ENCODE results near the gene PARD3.

PARD3 gene

DNA sequence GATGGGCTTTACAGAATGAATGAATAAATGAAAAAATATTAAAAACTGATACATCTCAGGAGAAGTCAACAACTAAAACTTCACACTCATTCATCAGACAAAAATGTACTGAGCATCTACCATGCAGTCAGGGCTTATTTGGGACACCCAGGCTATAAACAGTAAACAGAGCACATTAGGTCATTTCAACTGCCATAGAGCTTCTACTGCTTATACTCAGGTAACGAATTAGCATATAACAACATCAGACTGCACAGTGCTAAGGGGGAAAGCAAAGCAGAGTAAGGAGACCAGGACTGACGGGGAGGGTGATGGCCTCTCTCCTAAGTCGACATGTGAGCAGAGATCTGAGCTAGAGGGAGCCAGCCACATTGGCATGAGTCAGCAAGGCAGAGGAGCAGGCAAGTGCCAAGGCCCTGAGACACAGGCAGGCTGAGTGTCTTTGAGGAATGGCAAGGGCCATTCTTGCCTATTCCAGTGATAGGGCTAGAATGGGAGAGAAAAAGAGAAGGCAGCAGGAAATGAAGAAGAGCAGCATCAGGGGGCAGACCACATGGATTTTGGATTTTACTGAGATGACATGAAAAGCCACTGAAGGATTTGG is 528.9 kb downstream of the PARD3 start:
- TF ChIP-seq, protein P1, sequence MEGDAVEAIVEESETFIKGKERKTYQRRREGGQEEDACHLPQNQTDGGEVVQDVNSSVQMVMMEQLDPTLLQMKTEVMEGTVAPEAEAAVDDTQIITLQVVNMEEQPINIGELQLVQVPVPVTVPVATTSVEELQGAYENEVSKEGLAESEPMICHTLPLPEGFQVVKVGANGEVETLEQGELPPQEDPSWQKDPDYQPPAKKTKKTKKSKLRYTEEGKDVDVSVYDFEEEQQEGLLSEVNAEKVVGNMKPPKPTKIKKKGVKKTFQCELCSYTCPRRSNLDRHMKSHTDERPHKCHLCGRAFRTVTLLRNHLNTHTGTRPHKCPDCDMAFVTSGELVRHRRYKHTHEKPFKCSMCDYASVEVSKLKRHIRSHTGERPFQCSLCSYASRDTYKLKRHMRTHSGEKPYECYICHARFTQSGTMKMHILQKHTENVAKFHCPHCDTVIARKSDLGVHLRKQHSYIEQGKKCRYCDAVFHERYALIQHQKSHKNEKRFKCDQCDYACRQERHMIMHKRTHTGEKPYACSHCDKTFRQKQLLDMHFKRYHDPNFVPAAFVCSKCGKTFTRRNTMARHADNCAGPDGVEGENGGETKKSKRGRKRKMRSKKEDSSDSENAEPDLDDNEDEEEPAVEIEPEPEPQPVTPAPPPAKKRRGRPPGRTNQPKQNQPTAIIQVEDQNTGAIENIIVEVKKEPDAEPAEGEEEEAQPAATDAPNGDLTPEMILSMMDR (IDR thresholded peaks at IDR 0.05; ENCODE audit: control extremely low read depth, extremely low read depth, low read depth, missing control alignments), result no peak
- POLR2A ChIA-PET, result no interaction called here
- DNase-seq (ENCODE audit: extremely low spot score), result no peak
- CTCF ChIA-PET, result interaction anchor here (1.1 kb wide), 1 partner anchor 13 kb away, joined by 4 read pairs; no protein-coding TSS in a partner anchor

DNA sequence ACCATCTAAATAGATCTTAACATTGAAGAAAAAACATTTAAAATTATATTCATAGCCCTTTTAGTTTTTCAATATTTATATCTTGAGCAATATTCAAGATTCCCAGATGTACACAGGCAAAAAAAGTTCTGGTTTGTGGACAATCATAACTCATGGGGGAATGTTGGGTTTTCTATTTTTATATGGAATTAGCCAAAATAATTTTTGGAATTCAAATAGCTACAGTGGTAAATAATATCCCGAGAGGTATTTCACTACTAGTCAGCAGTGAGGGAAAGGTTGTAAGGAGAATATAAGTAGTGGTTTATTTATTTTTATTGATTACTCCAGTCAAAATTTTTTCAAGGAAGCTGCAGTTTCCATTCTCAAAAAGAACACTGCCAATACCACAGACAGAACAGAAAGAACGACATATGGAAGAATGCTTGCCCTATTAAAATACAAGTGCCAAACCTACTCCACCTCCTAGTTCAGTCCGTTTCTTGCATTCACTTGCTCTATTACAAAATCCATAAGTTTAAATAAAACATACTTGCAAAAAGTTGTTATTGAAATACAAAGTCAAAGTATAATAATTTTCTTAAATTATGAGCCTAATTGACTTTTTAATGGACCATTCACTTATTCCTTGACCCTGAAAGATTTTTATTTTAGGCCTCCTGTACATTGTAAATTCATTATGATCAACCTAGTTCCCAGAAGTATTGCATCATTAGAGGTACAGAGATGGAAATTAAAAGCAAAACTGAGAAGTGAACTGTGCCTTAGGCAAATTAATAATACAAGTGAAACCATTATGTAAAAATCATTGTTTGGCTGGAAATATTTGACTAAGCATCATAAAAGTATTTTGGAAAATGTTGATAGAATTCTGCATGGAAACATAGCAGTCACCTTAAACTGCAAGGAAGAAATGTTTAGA is 533.2 kb downstream of the PARD3 start:
- no peak for DNase-seq (ENCODE audit: extremely low spot score)
- ChIA-PET POLR2A (no interaction called here), CTCF (interaction anchor here (0.7 kb wide), 1 partner anchor 19 kb away, joined by 3 read pairs; no protein-coding TSS in a partner anchor)
- TF ChIP-seq, protein P1 (IDR thresholded peaks at IDR 0.05; ENCODE audit: control extremely low read depth, extremely low read depth, low read depth, missing control alignments), result no peak

DNA sequence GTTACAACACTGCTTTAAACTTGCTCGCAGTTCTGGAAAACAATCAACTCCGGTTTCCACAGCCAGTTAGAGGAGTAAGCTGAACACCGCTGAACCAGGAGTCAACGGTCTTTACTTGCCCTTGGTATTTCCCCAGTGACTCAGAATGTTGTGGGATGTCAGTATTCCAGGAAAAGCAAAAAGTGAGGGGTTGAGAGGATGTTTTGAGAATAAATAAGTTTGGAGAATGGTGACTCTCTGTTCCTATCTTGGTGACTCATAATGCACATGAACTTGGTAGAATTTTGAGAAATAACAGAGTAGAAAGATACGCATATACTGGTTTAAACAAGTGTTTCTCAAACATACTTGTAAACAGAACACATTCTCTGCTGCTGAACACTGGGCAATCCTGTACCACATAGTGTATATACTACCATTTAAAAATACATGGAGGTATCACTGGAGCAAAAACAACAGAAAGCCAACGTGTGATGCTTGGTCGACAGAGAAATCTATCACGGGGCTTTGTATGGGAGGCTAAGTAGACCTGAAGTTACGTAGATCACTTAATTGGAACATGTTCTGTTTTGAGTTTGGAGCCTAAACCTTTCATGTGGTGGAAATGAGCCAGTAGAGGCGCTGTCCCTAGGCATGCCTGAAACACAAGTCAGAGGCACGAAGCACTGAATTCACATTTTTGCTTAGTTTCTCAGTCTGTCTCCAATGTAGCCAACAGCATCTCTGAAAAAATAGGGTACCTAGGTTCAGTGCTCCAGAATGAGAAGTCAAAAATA is 534.3 kb downstream of the PARD3 start:
- ChIA-PET POLR2A (no interaction called here), CTCF (interaction anchor here (1.1 to 1.4 kb wide), 2 partner anchors 16 to 19 kb away, joined by 5 to 6 read pairs; no protein-coding TSS in a partner anchor)
- TF ChIP-seq, protein P1 (IDR thresholded peaks at IDR 0.05; ENCODE audit: control extremely low read depth, extremely low read depth, low read depth, missing control alignments), result no peak
- no peak for DNase-seq (ENCODE audit: extremely low spot score)

DNA sequence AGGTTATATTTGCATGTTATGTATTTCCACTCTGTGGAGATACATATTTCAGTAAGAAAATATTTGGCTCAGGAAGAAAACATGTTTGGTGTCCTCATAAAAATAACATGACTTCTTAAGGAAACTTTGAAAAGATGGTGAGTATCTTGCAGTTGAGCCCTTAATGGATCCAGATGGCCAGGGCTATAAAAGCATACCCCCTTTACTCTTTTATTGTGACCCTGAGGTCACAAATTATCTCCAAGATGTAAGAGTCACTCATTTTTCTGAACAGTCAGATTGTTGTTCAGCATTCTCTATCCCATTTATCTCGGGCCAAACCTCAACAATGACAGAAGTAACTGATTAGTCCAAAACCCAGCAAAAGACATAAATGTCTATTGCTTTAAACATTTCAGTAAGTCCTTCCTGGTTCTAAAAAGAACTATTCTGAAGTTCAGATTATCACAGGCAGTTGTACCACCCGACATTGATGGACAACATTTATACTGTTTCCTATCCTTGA is 539.4 kb downstream of the PARD3 start:
- ChIA-PET POLR2A (no interaction called here), CTCF (no interaction called here)
- no peak for DNase-seq (ENCODE audit: extremely low spot score)
- TF ChIP-seq, protein P1 (IDR thresholded peaks at IDR 0.05; ENCODE audit: control extremely low read depth, extremely low read depth, low read depth, missing control alignments), result no peak

DNA sequence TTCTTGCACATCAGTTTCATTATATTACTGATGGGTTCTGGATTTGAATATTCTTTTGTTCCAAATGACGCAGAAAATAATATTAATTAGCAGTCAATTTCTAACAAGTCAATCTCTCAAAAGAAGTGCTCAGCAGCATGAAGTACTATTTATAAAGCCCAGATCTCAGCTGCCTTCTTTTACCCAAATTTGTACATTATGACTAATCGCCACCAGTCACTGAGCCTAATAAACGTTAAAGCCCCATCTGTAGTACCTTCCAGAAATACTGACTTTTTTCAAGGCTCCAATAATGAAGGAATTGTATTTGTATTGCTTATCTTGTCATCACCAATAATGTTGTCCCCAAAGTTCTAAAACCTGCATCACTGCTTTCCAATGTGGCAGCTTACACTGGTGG is 540.2 kb downstream of the PARD3 start:
- ChIA-PET CTCF (no interaction called here), POLR2A (no interaction called here)
- DNase-seq (ENCODE audit: extremely low spot score), result no peak
- TF ChIP-seq, protein P1 (IDR thresholded peaks at IDR 0.05; ENCODE audit: control extremely low read depth, extremely low read depth, low read depth, missing control alignments), result no peak

DNA sequence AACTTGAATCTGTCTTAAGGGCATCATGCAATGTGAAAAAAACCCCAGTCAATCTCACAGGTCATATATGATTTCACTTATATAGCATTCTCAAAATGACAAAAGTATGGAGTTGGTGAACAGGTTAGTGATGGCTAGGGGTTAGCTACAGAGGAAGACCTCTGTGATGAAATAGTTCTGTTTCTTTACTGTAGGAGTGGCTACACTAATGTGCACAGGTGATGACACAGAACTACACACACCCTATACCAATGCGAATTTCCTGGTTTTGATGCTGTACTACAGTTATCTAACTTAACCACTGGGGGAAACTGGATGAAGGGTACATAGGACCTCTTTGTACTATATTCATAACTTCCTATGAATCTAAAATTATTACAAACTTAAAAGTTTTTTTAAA is 541.8 kb downstream of the PARD3 start:
- CTCF ChIA-PET, result interaction anchor here (1.5 to 1.7 kb wide), 2 partner anchors 13 to 365 kb away, joined by 3 to 4 read pairs; no protein-coding TSS in a partner anchor
- DNase-seq (ENCODE audit: extremely low spot score), result no peak
- TF ChIP-seq, protein P1 (IDR thresholded peaks at IDR 0.05; ENCODE audit: control extremely low read depth, extremely low read depth, low read depth, missing control alignments), result no peak
- POLR2A ChIA-PET, result no interaction called here

All from GM10248 (cell line).